H1 (cell line): ENCODE measurements around the gene ABCF3.

ENCODE experiments used
- FOSL1 ChIP-seq: IDR thresholded peaks from 2 replicates; pipeline ENCODE4 v1.6.1; 2011; ENCODE audit warnings: mild to moderate bottlenecking, low read depth, low read length, moderate library complexity; ENCODE audit not compliant: insufficient read depth
- NANOG ChIP-seq: IDR thresholded peaks from 2 replicates; pipeline ENCODE4 v1.6.1; 2011; ENCODE audit warnings: low read length, low read depth, mild to moderate bottlenecking, inconsistent platforms; ENCODE audit not compliant: insufficient read depth, poor library complexity, severe bottlenecking
- POLR2AphosphoS5 ChIP-seq: IDR thresholded peaks from 2 replicates; pipeline ENCODE4 v1.6.1; 2011; ENCODE audit warnings: low read depth, low read length
- RFX5 ChIP-seq: IDR thresholded peaks from 2 replicates; pipeline ENCODE4 v1.6.1; 2011; ENCODE audit warnings: low read depth, low read length, improper control_type of control experiment, borderline replicate concordance

DNA sequence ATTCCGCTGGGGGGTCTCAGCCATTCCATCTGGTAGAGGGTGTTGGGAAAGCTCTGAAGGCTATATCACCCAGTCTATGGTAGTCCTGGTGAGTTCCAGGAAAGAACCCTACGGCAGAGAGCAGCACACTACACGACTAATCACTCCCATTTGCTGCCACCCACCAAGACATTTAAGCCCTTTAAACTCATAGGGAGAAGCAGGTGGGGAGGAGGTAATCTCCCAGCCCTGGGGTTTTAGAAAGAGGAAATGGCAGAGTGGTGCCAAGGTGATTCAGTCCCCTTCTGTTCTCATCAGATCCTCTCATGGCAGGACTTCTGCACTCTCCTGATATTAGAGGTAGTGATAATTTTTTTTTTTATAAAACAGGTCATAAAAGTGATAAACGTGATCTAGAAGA is 32.8 kb downstream of the ABCF3 start:
- TF ChIP-seq FOSL1, result no peak
- no peak for TF ChIP-seq RFX5
- no peak for TF ChIP-seq POLR2AphosphoS5
- no peak for TF ChIP-seq NANOG
